Naive thymus-derived CD4-positive, alpha-beta T cell (primary cell): ENCODE data around the gene CC2D2A. TPM values are rescaled to one million over a fixed set of nuclear protein-coding genes. Genes with fewer than 3 reads are reported as not detected.

Experiments used
- ATAC-seq: fragments of 150-1000 bp; cut with Tn5 transposase; 2 replicates; pipeline ENCODE4 v1.10.0; 2021; ENCODE audit warnings: mild to moderate bottlenecking, moderate library complexity
- CTCF ChIA-PET: fragments of 350-600 bp; sonication (Branson Sonifier 250); formaldehyde crosslinking; loops from one replicate; lab custom pipeline; 2021; ENCODE audit warnings: antibody characterized with exemption; lab: Charles Lee
- POLR2A ChIA-PET: fragments of 350-600 bp; sonication (Branson Sonifier 250); formaldehyde crosslinking; loops from one replicate; lab custom pipeline; 2021; ENCODE audit warnings: antibody characterized with exemption, inconsistent platforms; lab: Charles Lee
- DNase-seq, 9 donors: peaks; one replicate each; pipeline versions ENCODE4 v3.0.0 to v3.0.0-alpha.2; 2020 to 2022; ENCODE audit warnings: mixed read lengths in 1 of 9
- H3K27ac ChIP-seq: one replicate; pipeline ENCODE4 v1.7.0; 2013; ENCODE audit warnings: mild to moderate bottlenecking, low read depth, low read length, moderate library complexity
- H3K27me3 ChIP-seq, 2 donors: one replicate each; pipeline ENCODE4 v1.7.0; 2013; ENCODE audit warnings: low read length in 2 of 2, mild to moderate bottlenecking in 2 of 2, moderate library complexity in 2 of 2; ENCODE audit not compliant: control insufficient read depth in 2 of 2, insufficient read depth in 2 of 2
- H3K36me3 ChIP-seq, 3 experiments: 1 replicate in 2 of 3; 2 replicates in 1 of 3; pipeline ENCODE4 v1.7.0; 2013; ENCODE audit warnings: low read length in 3 of 3, mild to moderate bottlenecking in 3 of 3, moderate library complexity in 1 of 3; ENCODE audit not compliant: insufficient read depth in 3 of 3, control insufficient read depth in 2 of 3
- H3K4me1 ChIP-seq, 2 donors: one replicate each; pipeline ENCODE4 v1.7.0; 2013; ENCODE audit warnings: low read length in 2 of 2, mild to moderate bottlenecking in 2 of 2, moderate library complexity in 1 of 2; ENCODE audit not compliant: control insufficient read depth in 2 of 2, insufficient read depth in 2 of 2
- H3K4me3 ChIP-seq: 2 replicates; pipeline ENCODE4 v1.7.0; 2013; ENCODE audit warnings: mild to moderate bottlenecking, low read length
- H3K9me3 ChIP-seq, 3 experiments: 1 replicate in 2 of 3; 2 replicates in 1 of 3; pipeline ENCODE4 v1.7.0; 2013; ENCODE audit warnings: low read length in 3 of 3; ENCODE audit not compliant: control insufficient read depth in 2 of 3
- H3K27ac Mint-ChIP-seq, 9 donors: one replicate each; pipeline ENCODE4 v1.8.0; 2020 to 2022; ENCODE audit warnings: mixed read lengths in 9 of 9, mild to moderate bottlenecking in 8 of 9, moderate library complexity in 5 of 9, inconsistent platforms in 2 of 9
- H3K27me3 Mint-ChIP-seq, 5 donors: one replicate each; pipeline ENCODE4 v1.8.0; 2021 to 2022; ENCODE audit warnings: mixed read lengths in 5 of 5, mild to moderate bottlenecking in 1 of 5
- H3K36me3 Mint-ChIP-seq, 5 donors: one replicate each; pipeline ENCODE4 v1.8.0; 2020 to 2022; ENCODE audit warnings: mixed read lengths in 5 of 5, mild to moderate bottlenecking in 3 of 5, inconsistent platforms in 1 of 5
- H3K4me1 Mint-ChIP-seq, 7 donors: one replicate each; pipeline ENCODE4 v1.8.0; 2020 to 2022; ENCODE audit warnings: mixed read lengths in 7 of 7, mild to moderate bottlenecking in 3 of 7, inconsistent platforms in 1 of 7
- H3K4me3 Mint-ChIP-seq, 10 donors: one replicate each; pipeline ENCODE4 v1.8.0; 2020 to 2022; ENCODE audit warnings: mild to moderate bottlenecking in 10 of 10, mixed read lengths in 10 of 10, moderate library complexity in 6 of 10, inconsistent platforms in 2 of 10
- H3K9me3 Mint-ChIP-seq, 11 donors: one replicate each; pipeline ENCODE4 v1.8.0; 2020 to 2022; ENCODE audit warnings: mixed read lengths in 11 of 11, mild to moderate bottlenecking in 4 of 11, inconsistent platforms in 1 of 11, moderate library complexity in 1 of 11
- intact Hi-C, 2 donors: fragments of 100-400 bp; cut with micrococcal nuclease; formaldehyde crosslinking; loops; one replicate each; pipeline ENCODE4 v1.15.1; 2023
- polyA plus RNA-seq, 2 donors: library from polyadenylated mRNA; unstranded; fragments of 300-500 nt; fragmentation: Illumina TruSeq; gene quantifications; one replicate each; pipeline ENCODE4 v1.2.3, GENCODE V29; 2021
- total RNA-seq, 6 experiments: library from RNA in 5 of 6; stranded (reverse) in 5 of 6; gene quantifications; 1 replicate in 5 of 6; 2 replicates in 1 of 6; pipeline ENCODE4 v1.2.3 and lab custom pipeline; 2021 to 2026

The CC2D2A gene
- total RNA-seq (1 to 10 TPM in 1 of 5 experiments, not detected in 4; 1.3 TPM), polyA plus RNA-seq (not detected), total RNA-seq (lab: John Stamatoyannopoulos, UW) (not detected)

GRCh38 chr4:15469402-15470127, at the start of gene CC2D2A:
TSS of gene CC2D2A (plus strand) at chr4:15469882. CDS start at chr4:15475933, 6,051 bp downstream.
- Mint-ChIP-seq H3K9me3 (peaks cover 0 to 1% (median 0%) of the 10 kb centered on the region in 11 donors), H3K4me1 (peaks cover 7 to 16% (median 11%) of the 10 kb centered on the region in 7 donors), H3K36me3 (no peaks in the 10 kb centered on the region), H3K27ac (peak within 1 kb of the TSS in 4 of 9 donors; percentile 29 to 79 (median 49)), H3K27me3 (peaks cover 0 to 20% (median 0%) of the 10 kb centered on the region in 5 donors), H3K4me3 (peak within 1 kb of the TSS in 9 of 10 donors; percentile 31 to 76 (median 70))
- no peaks in the 10 kb centered on the region for H3K36me3 ChIP-seq
- no peaks in the 10 kb centered on the region for H3K27me3 ChIP-seq
- DNase-seq (no peak), ATAC-seq (peak; percentile 36)
- H3K9me3 ChIP-seq = no peaks in the 10 kb centered on the region
- H3K4me3 ChIP-seq = peak within 1 kb of the TSS; percentile 28
- intact Hi-C loops = no loop called here
- POLR2A ChIA-PET = no interaction called here
- H3K4me1 ChIP-seq = peaks cover 0 to 10% of the 10 kb centered on the region in 2 donors
- no peak within 1 kb of the TSS for H3K27ac ChIP-seq
- CTCF ChIA-PET = interaction anchor here (0.7 to 2.6 kb wide), 4 partner anchors 8 to 43 kb away, joined by 3 to 16 read pairs (median 5); no protein-coding TSS in a partner anchor

DNA sequence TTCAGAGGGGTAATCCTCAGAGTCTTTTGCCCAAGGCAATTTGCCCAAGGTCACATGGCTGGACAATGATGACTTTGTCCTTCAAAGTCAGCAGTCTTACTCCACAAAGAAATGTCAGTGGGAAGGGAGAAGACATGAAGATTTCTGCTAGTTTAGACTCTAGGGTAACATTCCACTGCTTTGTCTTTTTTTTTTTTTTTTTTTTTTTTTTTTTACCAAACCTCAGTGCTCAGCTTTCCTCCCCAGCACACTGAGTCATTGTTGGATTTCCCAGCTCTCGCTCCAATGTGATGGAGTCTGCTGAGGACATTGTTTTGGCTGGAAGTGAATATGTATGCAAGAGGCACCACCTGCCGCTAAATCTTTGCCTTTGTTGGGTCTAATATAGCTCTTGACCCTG, 49.0 kb upstream of the CC2D2A start:
- H3K4me3 ChIP-seq = no peak overlapping the region
- ChIA-PET CTCF (no interaction called here), POLR2A (no interaction called here)
- no peak overlapping the region for H3K4me3 Mint-ChIP-seq
- no peak for DNase-seq
- no peaks in the 10 kb centered on the region for H3K36me3 ChIP-seq
- intact Hi-C loops = no loop called here
- H3K4me1 Mint-ChIP-seq = peaks cover 4 to 28% (median 16%) of the 10 kb centered on the region in 7 donors
- no peaks in the 10 kb centered on the region for H3K27me3 Mint-ChIP-seq
- H3K27ac ChIP-seq = no peak overlapping the region
- H3K27ac Mint-ChIP-seq = no peak overlapping the region
- peaks cover 0 to 12% (median 7%) of the 10 kb centered on the region in 5 donors for H3K36me3 Mint-ChIP-seq
- H3K9me3 ChIP-seq = no peaks in the 10 kb centered on the region
- peaks cover 0 to 8% (median 0%) of the 10 kb centered on the region in 11 donors for H3K9me3 Mint-ChIP-seq
- no peak for ATAC-seq
- H3K27me3 ChIP-seq = no peaks in the 10 kb centered on the region
- H3K4me1 ChIP-seq = no peaks in the 10 kb centered on the region

- no peak for ATAC-seq
- no peak overlapping the region for H3K4me3 ChIP-seq
- H3K27me3 ChIP-seq = no peaks in the 10 kb centered on the region
- intact Hi-C loops = no loop called here
- DNase-seq = no peak
- ChIA-PET CTCF (interaction anchor here (0.6 kb wide), 1 partner anchor 14 kb away, joined by 3 read pairs; no protein-coding TSS in a partner anchor), POLR2A (no interaction called here)
- no peaks in the 10 kb centered on the region for H3K36me3 ChIP-seq
- Mint-ChIP-seq H3K36me3 (peaks cover 0 to 6% (median 1%) of the 10 kb centered on the region in 5 donors), H3K4me3 (no peak overlapping the region), H3K27ac (peak overlapping the region in 2 of 9 donors; percentile 30 to 79), H3K4me1 (peaks cover 4 to 24% (median 16%) of the 10 kb centered on the region in 7 donors), H3K27me3 (no peaks in the 10 kb centered on the region), H3K9me3 (peaks cover 0 to 2% (median 0%) of the 10 kb centered on the region in 11 donors)
- H3K9me3 ChIP-seq = no peaks in the 10 kb centered on the region
- H3K27ac ChIP-seq = no peak overlapping the region
- H3K4me1 ChIP-seq = no peaks in the 10 kb centered on the region
These were observed 46.4 kb upstream of the CC2D2A start for GRCh38 chr4:15423285-15423711.

GRCh38 chr4:15425520-15425919, 44.2 kb upstream of the CC2D2A start:
- Histone ChIP-seq H3K4me3 (no peak overlapping the region), H3K36me3 (no peaks in the 10 kb centered on the region), H3K9me3 (no peaks in the 10 kb centered on the region), H3K27ac (no peak overlapping the region), H3K4me1 (no peaks in the 10 kb centered on the region), H3K27me3 (no peaks in the 10 kb centered on the region)
- CTCF ChIA-PET = interaction anchor here (1.4 kb wide), 1 partner anchor 12 kb away, joined by 3 read pairs; no protein-coding TSS in a partner anchor
- H3K36me3 Mint-ChIP-seq = peaks cover 0 to 1% (median 0%) of the 10 kb centered on the region in 5 donors
- H3K4me1 Mint-ChIP-seq = peaks cover 4 to 24% (median 16%) of the 10 kb centered on the region in 7 donors
- peak overlapping the region in 1 of 9 donors; percentile 22 for H3K27ac Mint-ChIP-seq
- intact Hi-C loops = no loop called here
- no peak overlapping the region for H3K4me3 Mint-ChIP-seq
- POLR2A ChIA-PET = interaction anchor here (0.6 kb wide), 1 partner anchor 1972 kb away, joined by 3 read pairs; no protein-coding TSS in a partner anchor
- no peak for DNase-seq
- no peaks in the 10 kb centered on the region for H3K9me3 Mint-ChIP-seq
- no peak for ATAC-seq
- H3K27me3 Mint-ChIP-seq = no peaks in the 10 kb centered on the region

GRCh38 chr4:15427161-15427560, 42.5 kb upstream of the CC2D2A start:
- Histone ChIP-seq H3K4me3 (no peak overlapping the region), H3K9me3 (no peaks in the 10 kb centered on the region), H3K27ac (no peak overlapping the region), H3K36me3 (no peaks in the 10 kb centered on the region), H3K27me3 (no peaks in the 10 kb centered on the region), H3K4me1 (no peaks in the 10 kb centered on the region)
- H3K4me3 Mint-ChIP-seq = no peak overlapping the region
- no peak for DNase-seq
- H3K36me3 Mint-ChIP-seq = peaks cover 0 to 6% (median 5%) of the 10 kb centered on the region in 5 donors
- ATAC-seq = no peak
- peaks cover 4 to 24% (median 16%) of the 10 kb centered on the region in 7 donors for H3K4me1 Mint-ChIP-seq
- ChIA-PET CTCF (no interaction called here), POLR2A (no interaction called here)
- peaks cover 0 to 5% (median 0%) of the 10 kb centered on the region in 11 donors for H3K9me3 Mint-ChIP-seq
- intact Hi-C loops = no loop called here
- H3K27me3 Mint-ChIP-seq = no peaks in the 10 kb centered on the region
- H3K27ac Mint-ChIP-seq = no peak overlapping the region

- Histone ChIP-seq H3K27me3 (no peaks in the 10 kb centered on the region), H3K4me1 (no peaks in the 10 kb centered on the region), H3K4me3 (no peak within 1 kb of the TSS), H3K27ac (no peak within 1 kb of the TSS), H3K9me3 (no peaks in the 10 kb centered on the region), H3K36me3 (no peaks in the 10 kb centered on the region)
- Mint-ChIP-seq H3K27ac (no peak within 1 kb of the TSS), H3K4me3 (no peak within 1 kb of the TSS), H3K36me3 (peaks cover 0 to 6% (median 5%) of the 10 kb centered on the region in 5 donors), H3K4me1 (peaks cover 4 to 24% (median 16%) of the 10 kb centered on the region in 7 donors), H3K9me3 (peaks cover 0 to 5% (median 0%) of the 10 kb centered on the region in 11 donors), H3K27me3 (no peaks in the 10 kb centered on the region)
- ChIA-PET POLR2A (no interaction called here), CTCF (no interaction called here)
- ATAC-seq (no peak), DNase-seq (no peak)
- intact Hi-C loops = no loop called here
These were observed 42.0 kb upstream of the CC2D2A start, which contains the start of gene C1QTNF7 for GRCh38 chr4:15427701-15428100. TSS of gene C1QTNF7 (plus strand) at chr4:15428033. CDS start at chr4:15435744, 7,711 bp downstream.
